ENCODE data around the gene CRHBP.

DNA sequence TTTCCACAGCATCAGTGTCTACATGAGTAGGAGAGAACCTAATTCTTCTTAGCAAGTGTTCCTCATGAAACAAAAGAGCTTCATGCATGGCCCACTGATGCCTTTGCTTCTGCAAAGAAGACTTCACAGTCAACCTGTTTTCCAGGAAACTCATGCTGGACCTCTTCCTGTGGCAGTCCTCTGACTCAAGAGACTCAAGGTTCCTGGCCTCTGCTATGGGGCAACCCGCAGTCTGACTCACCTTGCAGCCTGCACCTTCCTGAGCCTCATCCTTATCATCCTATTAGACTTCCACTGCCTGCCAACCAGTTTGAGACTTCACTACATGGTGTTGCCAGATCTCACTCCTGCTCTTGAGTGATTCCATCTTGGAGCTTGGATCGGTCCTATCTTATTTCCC lies 59.8 kb downstream of the CRHBP start:
- TF ChIP-seq, protein P1, sequence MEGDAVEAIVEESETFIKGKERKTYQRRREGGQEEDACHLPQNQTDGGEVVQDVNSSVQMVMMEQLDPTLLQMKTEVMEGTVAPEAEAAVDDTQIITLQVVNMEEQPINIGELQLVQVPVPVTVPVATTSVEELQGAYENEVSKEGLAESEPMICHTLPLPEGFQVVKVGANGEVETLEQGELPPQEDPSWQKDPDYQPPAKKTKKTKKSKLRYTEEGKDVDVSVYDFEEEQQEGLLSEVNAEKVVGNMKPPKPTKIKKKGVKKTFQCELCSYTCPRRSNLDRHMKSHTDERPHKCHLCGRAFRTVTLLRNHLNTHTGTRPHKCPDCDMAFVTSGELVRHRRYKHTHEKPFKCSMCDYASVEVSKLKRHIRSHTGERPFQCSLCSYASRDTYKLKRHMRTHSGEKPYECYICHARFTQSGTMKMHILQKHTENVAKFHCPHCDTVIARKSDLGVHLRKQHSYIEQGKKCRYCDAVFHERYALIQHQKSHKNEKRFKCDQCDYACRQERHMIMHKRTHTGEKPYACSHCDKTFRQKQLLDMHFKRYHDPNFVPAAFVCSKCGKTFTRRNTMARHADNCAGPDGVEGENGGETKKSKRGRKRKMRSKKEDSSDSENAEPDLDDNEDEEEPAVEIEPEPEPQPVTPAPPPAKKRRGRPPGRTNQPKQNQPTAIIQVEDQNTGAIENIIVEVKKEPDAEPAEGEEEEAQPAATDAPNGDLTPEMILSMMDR (conservative IDR thresholded peaks at IDR 0.05; ENCODE audit: low read length), result no peak
- no peak for TF ChIP-seq EZH2phosphoT487 (IDR thresholded peaks at IDR 0.05; ENCODE audit: borderline replicate concordance)
